GM19328 (cell line): ENCODE data around the gene GSS.
A peak's percentile ranks its signal among the peaks of the same experiment; 100 is the strongest.

Experiments
- ATAC-seq: cut with Tn5 transposase; IDR thresholded peaks from one replicate; pipeline ENCODE4 v1.9.1; 2021; ENCODE audit warnings: mild to moderate bottlenecking, moderate library complexity; ENCODE audit not compliant: unreplicated experiment

Gene GSS

GRCh38 chr20:34955231-34956040 is at the start of gene GSS, which contains the start of gene MYH7B:
Gene GSS (minus strand): TSS chr20:34955806. CDS start chr20:34951852, 3,954 bp downstream.
Gene MYH7B (plus strand): TSS chr20:34955868. CDS start chr20:34978006, 22,138 bp downstream.
- ATAC-seq, result peak; percentile 76

- ATAC-seq, result no peak
Measured at GRCh38 chr20:35004749-35005462, 49.3 kb upstream of the GSS start.

- no peak for ATAC-seq
Measured at GRCh38 chr20:35004051-35004725, 48.6 kb upstream of the GSS start.

- no peak for ATAC-seq
Measured at GRCh38 chr20:35003211-35004031, 47.8 kb upstream of the GSS start.

GRCh38 chr20:35002426-35003210 is 47.0 kb upstream of the GSS start:
- ATAC-seq, result no peak

GRCh38 chr20:35001596-35002362 is 46.2 kb upstream of the GSS start:
- ATAC-seq, result no peak

- ATAC-seq, result no peak
Measured at GRCh38 chr20:35000922-35001595, 45.5 kb upstream of the GSS start.

- no peak for ATAC-seq
Measured at GRCh38 chr20:35000311-35000921, 44.8 kb upstream of the GSS start.

GRCh38 chr20:34999782-35000181 is 44.2 kb upstream of the GSS start:
- no peak for ATAC-seq

- ATAC-seq, result no peak
Measured at GRCh38 chr20:34999021-34999451, 43.4 kb upstream of the GSS start.

- ATAC-seq, result no peak
Measured at GRCh38 chr20:34998331-34998950, 42.8 kb upstream of the GSS start.

GRCh38 chr20:34997774-34998173 is 42.2 kb upstream of the GSS start:
- ATAC-seq, result no peak

GRCh38 chr20:34997131-34997561 is 41.5 kb upstream of the GSS start:
- ATAC-seq, result no peak

- ATAC-seq, result no peak
Measured at GRCh38 chr20:34996243-34997028, 40.8 kb upstream of the GSS start.

- ATAC-seq, result no peak
Measured at GRCh38 chr20:34995696-34996095, 40.1 kb upstream of the GSS start.

GRCh38 chr20:34995192-34995591 is 39.6 kb upstream of the GSS start:
- no peak for ATAC-seq
